Measurements from ENCODE around the gene ITPRIPL1.
A peak's percentile ranks its signal among the peaks of the same experiment; 100 is the strongest.
"Not testable (repeated sequence)": the region's sequence is repeated elsewhere in the genome, so short reads cannot be mapped to it uniquely, and the experiment has no call there.

Gene ITPRIPL1, protein sequence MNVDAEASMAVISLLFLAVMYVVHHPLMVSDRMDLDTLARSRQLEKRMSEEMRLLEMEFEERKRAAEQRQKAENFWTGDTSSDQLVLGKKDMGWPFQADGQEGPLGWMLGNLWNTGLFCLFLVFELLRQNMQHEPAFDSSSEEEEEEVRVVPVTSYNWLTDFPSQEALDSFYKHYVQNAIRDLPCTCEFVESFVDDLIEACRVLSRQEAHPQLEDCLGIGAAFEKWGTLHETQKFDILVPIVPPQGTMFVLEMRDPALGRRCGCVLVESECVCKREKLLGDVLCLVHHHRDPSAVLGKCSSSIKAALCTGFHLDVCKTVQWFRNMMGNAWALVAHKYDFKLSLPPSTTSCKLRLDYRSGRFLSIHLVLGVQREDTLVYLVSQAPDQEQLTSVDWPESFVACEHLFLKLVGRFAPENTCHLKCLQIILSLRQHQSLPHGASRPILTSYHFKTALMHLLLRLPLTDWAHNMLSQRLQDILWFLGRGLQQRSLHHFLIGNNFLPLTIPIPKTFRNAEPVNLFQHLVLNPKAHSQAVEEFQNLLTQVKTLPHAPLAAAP

GRCh38 chr2:96325041-96325883, at the start of gene ITPRIPL1:
TSS of gene ITPRIPL1 (plus strand) at chr2:96325317. CDS start at chr2:96325840, 523 bp downstream.
- Histone ChIP-seq H3K9me3 (ENCODE audit: control insufficient read depth, insufficient read depth, low read length) (no peaks in the 10 kb centered on the region), H3K9ac (ENCODE audit: low read depth, low read length) (peak within 1 kb of the TSS; percentile 71), H3K36me3 (ENCODE audit: insufficient read depth, low read length) (no peaks in the 10 kb centered on the region), H3K4me1 (ENCODE audit: insufficient read depth, low read length) (peaks cover 9% of the 10 kb centered on the region; the same call in 1 of the 2 replicates)

GRCh38 chr2:96276787-96277499, 48.2 kb upstream of the ITPRIPL1 start:
- Histone ChIP-seq H3K9ac (ENCODE audit: low read depth, low read length) (no peak overlapping the region), H3K36me3 (ENCODE audit: insufficient read depth, low read length) (peaks cover 49% of the 10 kb centered on the region), H3K9me3 (ENCODE audit: control insufficient read depth, insufficient read depth, low read length) (no peaks in the 10 kb centered on the region)

GRCh38 chr2:96287273-96287856, 37.8 kb upstream of the ITPRIPL1 start:
- no peak overlapping the region for H3K9ac ChIP-seq (ENCODE audit: low read depth, low read length)
- H3K9me3 ChIP-seq (ENCODE audit: control insufficient read depth, insufficient read depth, low read length) = no peaks in the 10 kb centered on the region
- no peaks in the 10 kb centered on the region for H3K4me1 ChIP-seq (ENCODE audit: insufficient read depth, low read length)
- peaks cover 68% of the 10 kb centered on the region for H3K36me3 ChIP-seq (ENCODE audit: insufficient read depth, low read length)

More at GRCh38 chr2:96276787-96277499, 48.2 kb upstream of the ITPRIPL1 start:
- H3K4me1 ChIP-seq (ENCODE audit: insufficient read depth, low read length) = no peaks in the 10 kb centered on the region

GRCh38 chr2:96291751-96292150, 33.4 kb upstream of the ITPRIPL1 start:
- Histone ChIP-seq H3K9me3 (ENCODE audit: control insufficient read depth, insufficient read depth, low read length) (no peaks in the 10 kb centered on the region), H3K36me3 (ENCODE audit: insufficient read depth, low read length) (peaks cover 78% of the 10 kb centered on the region), H3K4me1 (ENCODE audit: insufficient read depth, low read length) (no peaks in the 10 kb centered on the region), H3K9ac (ENCODE audit: low read depth, low read length) (no peak overlapping the region)

DNA sequence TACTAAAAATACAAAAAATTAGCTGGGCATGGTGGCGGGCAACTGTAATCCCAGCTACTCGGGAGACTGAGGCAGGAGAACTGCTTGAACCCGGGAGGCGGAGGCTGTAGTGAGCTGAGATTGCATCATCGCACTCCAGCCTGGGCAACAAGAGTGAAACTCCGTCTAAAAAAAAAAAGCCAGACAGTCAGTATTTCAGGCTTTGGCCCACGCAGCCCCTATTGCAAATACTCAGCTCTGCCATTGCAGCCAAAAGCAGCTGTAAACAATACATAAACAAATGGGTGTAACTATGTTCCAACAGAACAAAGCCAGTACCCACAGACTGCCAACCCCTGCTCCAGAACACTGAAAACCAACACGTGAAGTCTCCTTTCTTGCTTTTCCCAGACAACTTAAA, 30.8 kb upstream of the ITPRIPL1 start:
- not testable (repeated sequence) for H3K4me1 ChIP-seq (ENCODE audit: insufficient read depth, low read length); H3K9me3 ChIP-seq (ENCODE audit: control insufficient read depth, insufficient read depth, low read length); H3K9ac ChIP-seq (ENCODE audit: low read depth, low read length)
- H3K36me3 ChIP-seq (ENCODE audit: insufficient read depth, low read length) = peaks cover 86% of the 10 kb centered on the region

GRCh38 chr2:96296925-96297324, 28.2 kb upstream of the ITPRIPL1 start:
- Histone ChIP-seq H3K4me1 (ENCODE audit: insufficient read depth, low read length) (no peaks in the 10 kb centered on the region), H3K9ac (ENCODE audit: low read depth, low read length) (no peak overlapping the region), H3K9me3 (ENCODE audit: control insufficient read depth, insufficient read depth, low read length) (no peaks in the 10 kb centered on the region), H3K36me3 (ENCODE audit: insufficient read depth, low read length) (peaks cover 80% of the 10 kb centered on the region)

DNA sequence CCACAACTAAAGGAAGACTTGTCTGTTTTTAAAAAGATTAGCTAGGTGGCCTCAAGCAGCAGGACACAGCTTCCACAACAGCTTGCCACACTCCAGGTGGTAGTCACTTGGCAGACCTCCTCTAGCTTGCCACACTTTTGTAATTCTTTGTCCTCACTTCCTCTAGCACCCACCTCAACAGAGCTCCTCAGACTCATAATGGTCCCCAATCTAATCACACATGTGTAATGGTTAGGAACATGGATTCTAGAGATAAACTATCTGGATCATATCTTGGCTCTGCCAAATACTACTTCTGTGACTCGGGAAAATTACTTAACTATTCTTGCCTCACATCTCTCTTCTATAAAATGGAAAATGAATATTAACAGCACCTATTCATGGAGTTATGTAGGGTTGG, 23.3 kb upstream of the ITPRIPL1 start:
- peaks cover 61% of the 10 kb centered on the region for H3K36me3 ChIP-seq (ENCODE audit: insufficient read depth, low read length)

GRCh38 chr2:96304606-96305005, 20.5 kb upstream of the ITPRIPL1 start:
- Histone ChIP-seq H3K9ac (ENCODE audit: low read depth, low read length) (peak overlapping the region; percentile 96), H3K9me3 (ENCODE audit: control insufficient read depth, insufficient read depth, low read length) (no peaks in the 10 kb centered on the region), H3K36me3 (ENCODE audit: insufficient read depth, low read length) (peaks cover 36% of the 10 kb centered on the region), H3K4me1 (ENCODE audit: insufficient read depth, low read length) (no peaks in the 10 kb centered on the region)

More for the DNA sequence above, 23.3 kb upstream of the ITPRIPL1 start:
- H3K9me3 ChIP-seq (ENCODE audit: control insufficient read depth, insufficient read depth, low read length) = no peaks in the 10 kb centered on the region
- H3K9ac ChIP-seq (ENCODE audit: low read depth, low read length) = no peak overlapping the region
- H3K4me1 ChIP-seq (ENCODE audit: insufficient read depth, low read length) = no peaks in the 10 kb centered on the region

GRCh38 chr2:96305091-96305978, 19.8 kb upstream of the ITPRIPL1 start, which contains the start of gene SNRNP200:
TSS of gene SNRNP200 (minus strand) at chr2:96305546. CDS start at chr2:96305437, 109 bp downstream.
- Histone ChIP-seq H3K9me3 (ENCODE audit: control insufficient read depth, insufficient read depth, low read length) (no peaks in the 10 kb centered on the region), H3K9ac (ENCODE audit: low read depth, low read length) (peak within 1 kb of the TSS; percentile 96), H3K4me1 (ENCODE audit: insufficient read depth, low read length) (no peaks in the 10 kb centered on the region)

DNA sequence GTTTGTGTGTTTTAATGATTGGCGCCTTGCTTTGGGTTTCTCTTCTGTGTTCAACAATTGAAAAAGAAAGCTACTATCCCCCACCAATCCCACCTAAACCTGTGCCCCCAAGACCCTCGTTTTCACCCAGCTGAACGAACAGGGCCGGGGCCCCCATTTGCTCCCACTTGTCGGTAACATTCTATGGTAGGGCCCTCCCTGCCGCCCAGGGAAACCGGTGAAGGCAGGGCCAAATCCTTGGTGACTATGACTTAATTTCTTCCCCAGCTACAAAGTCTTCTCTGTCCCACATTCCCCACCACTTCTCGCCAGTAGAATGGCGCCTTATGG, 19.2 kb upstream of the ITPRIPL1 start:
- H3K4me1 ChIP-seq (ENCODE audit: insufficient read depth, low read length) = no peaks in the 10 kb centered on the region
- peaks cover 27% of the 10 kb centered on the region for H3K36me3 ChIP-seq (ENCODE audit: insufficient read depth, low read length)
- peak overlapping the region; percentile 96 for H3K9ac ChIP-seq (ENCODE audit: low read depth, low read length)
- H3K9me3 ChIP-seq (ENCODE audit: control insufficient read depth, insufficient read depth, low read length) = no peaks in the 10 kb centered on the region

More at GRCh38 chr2:96305091-96305978, 19.8 kb upstream of the ITPRIPL1 start, which contains the start of gene SNRNP200:
- H3K36me3 ChIP-seq (ENCODE audit: insufficient read depth, low read length) = peaks cover 31% of the 10 kb centered on the region

DNA sequence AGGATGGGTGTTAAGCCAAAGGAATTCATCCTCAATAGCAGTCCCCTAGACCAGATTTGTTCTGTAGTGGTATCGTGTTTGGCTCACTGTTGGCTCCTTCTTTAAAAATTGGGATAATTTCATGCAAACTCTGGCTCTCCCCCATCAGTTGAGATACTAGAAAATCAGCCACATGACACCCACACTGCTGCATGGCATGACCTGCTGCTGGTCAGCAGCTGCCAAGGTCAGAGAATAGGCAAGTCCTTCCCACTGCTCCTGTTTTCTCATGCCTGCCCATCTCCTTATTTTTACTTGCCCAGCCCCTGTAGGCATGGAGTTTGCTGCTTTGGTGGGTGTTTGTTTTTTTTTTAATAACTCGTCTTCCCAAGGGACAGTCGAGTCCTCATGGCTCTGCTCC, 18.7 kb upstream of the ITPRIPL1 start:
- no peaks in the 10 kb centered on the region for H3K4me1 ChIP-seq (ENCODE audit: insufficient read depth, low read length)
- H3K9me3 ChIP-seq (ENCODE audit: control insufficient read depth, insufficient read depth, low read length) = no peaks in the 10 kb centered on the region
- H3K9ac ChIP-seq (ENCODE audit: low read depth, low read length) = peak overlapping the region; percentile 96
- H3K36me3 ChIP-seq (ENCODE audit: insufficient read depth, low read length) = peaks cover 24% of the 10 kb centered on the region

DNA sequence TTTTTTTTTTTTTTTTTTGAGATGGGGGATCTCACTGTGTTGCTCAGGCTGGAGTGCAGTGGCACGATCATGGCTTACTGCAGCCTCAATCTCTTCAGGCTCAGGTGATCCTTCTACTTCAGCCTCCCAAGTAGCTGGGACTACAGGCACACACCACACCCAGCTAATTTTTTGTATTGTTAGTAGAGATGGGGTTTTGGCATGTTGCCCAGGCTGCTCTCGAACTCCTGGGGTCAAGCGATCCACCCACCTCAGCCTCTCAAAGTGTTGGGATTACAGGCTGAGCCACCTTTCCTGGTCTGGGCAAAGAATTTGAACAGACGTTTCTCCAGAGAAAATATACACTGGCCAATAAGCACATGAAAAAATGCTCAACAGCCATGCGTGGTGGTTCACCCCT, 16.9 kb upstream of the ITPRIPL1 start:
- Histone ChIP-seq H3K9me3 (ENCODE audit: control insufficient read depth, insufficient read depth, low read length) (no peaks in the 10 kb centered on the region), H3K9ac (ENCODE audit: low read depth, low read length) (no peak overlapping the region), H3K4me1 (ENCODE audit: insufficient read depth, low read length) (no peaks in the 10 kb centered on the region), H3K36me3 (ENCODE audit: insufficient read depth, low read length) (peaks cover 6% of the 10 kb centered on the region; the same call in 1 of the 2 replicates)

DNA sequence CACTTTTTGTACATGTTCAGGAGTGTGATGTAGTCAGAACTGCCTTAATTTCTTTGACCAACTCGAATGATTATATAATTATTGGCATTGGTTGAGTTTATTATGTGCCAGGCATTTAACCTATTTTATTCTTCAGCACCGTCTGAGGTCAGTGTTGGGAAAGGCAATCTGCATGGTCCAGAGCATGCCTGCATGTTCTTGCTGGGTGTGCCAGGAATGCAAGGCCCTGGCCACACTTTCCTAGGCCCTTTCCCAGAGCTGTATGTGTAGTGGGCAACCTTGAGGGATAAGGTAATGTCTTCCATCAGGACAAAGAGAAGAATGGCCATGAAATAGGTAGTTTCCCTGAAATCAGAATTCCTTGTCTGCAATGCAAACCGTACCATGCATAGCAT, 10.1 kb upstream of the ITPRIPL1 start:
- no peaks in the 10 kb centered on the region for H3K9me3 ChIP-seq (ENCODE audit: control insufficient read depth, insufficient read depth, low read length)
- peaks cover 6% of the 10 kb centered on the region; the same call in 1 of the 2 replicates for H3K4me1 ChIP-seq (ENCODE audit: insufficient read depth, low read length)
- H3K9ac ChIP-seq (ENCODE audit: low read depth, low read length) = no peak overlapping the region
- no peaks in the 10 kb centered on the region for H3K36me3 ChIP-seq (ENCODE audit: insufficient read depth, low read length)

Measured in ES-I3 (cell line).